ENCODE data around the gene MCCC2.
A peak's percentile ranks its signal among the peaks of the same experiment; 100 is the strongest.
"Not testable (repeated sequence)": the region's sequence is repeated elsewhere in the genome, so short reads cannot be mapped to it uniquely, and the experiment has no call there.

Gene MCCC2

GRCh38 chr5:71586941-71587765 lies at the start of gene MCCC2:
Gene MCCC2, plus strand, starts transcription at chr5:71587340. Its CDS starts 86 bp downstream, at chr5:71587426.
- peak; percentile 98 to 99 (median 99) for DNase-seq

- DNase-seq, result no peak
These were observed 49.5 kb upstream of the MCCC2 start for GRCh38 chr5:71537687-71538086.

- DNase-seq, result not testable (repeated sequence)
These were observed 36.3 kb upstream of the MCCC2 start for GRCh38 chr5:71550885-71551284.

- DNase-seq, result not testable (repeated sequence)
These were observed 35.6 kb upstream of the MCCC2 start for GRCh38 chr5:71551582-71551981.

- DNase-seq, result not testable (repeated sequence)
These were observed 35.0 kb upstream of the MCCC2 start for GRCh38 chr5:71552026-71552749.

- no peak for DNase-seq
These were observed 24.0 kb upstream of the MCCC2 start for GRCh38 chr5:71563161-71563560.

- DNase-seq, result no peak
These were observed 22.2 kb upstream of the MCCC2 start for GRCh38 chr5:71564895-71565294.

GRCh38 chr5:71569748-71570509 lies 17.2 kb upstream of the MCCC2 start:
- DNase-seq, result no peak

- not testable (repeated sequence) for DNase-seq
These were observed 15.3 kb upstream of the MCCC2 start for GRCh38 chr5:71571811-71572210.

GRCh38 chr5:71573591-71573990 lies 13.5 kb upstream of the MCCC2 start:
- no peak for DNase-seq

- DNase-seq, result not testable (repeated sequence)
These were observed 11.6 kb upstream of the MCCC2 start for GRCh38 chr5:71575588-71575987.

- DNase-seq, result no peak
These were observed 10.9 kb upstream of the MCCC2 start for GRCh38 chr5:71576241-71576640.

GRCh38 chr5:71577839-71578238 lies 9.3 kb upstream of the MCCC2 start:
- DNase-seq, result not testable (repeated sequence)

- no peak for DNase-seq
These were observed 4.1 kb upstream of the MCCC2 start for GRCh38 chr5:71582945-71583584.

GRCh38 chr5:71586052-71586940 lies 844 bp upstream of the MCCC2 start:
- DNase-seq, result peak in 2 of 3 donors; percentile 16 to 31

GRCh38 chr5:71587766-71588532 lies 809 bp downstream of the MCCC2 start:
- DNase-seq, result peak in 2 of 3 donors; percentile 6 to 37

- DNase-seq, result no peak
These were observed 1.4 kb downstream of the MCCC2 start for GRCh38 chr5:71588533-71588885.

GRCh38 chr5:71589903-71590302 lies 2.8 kb downstream of the MCCC2 start:
- DNase-seq, result no peak

- DNase-seq, result no peak
These were observed 4.0 kb downstream of the MCCC2 start for GRCh38 chr5:71591100-71591499.

GRCh38 chr5:71596169-71596568 lies 9.0 kb downstream of the MCCC2 start:
- DNase-seq, result no peak

- DNase-seq, result no peak
These were observed 9.9 kb downstream of the MCCC2 start for GRCh38 chr5:71597001-71597400.

All from suppressor macrophage treated with lipopolysaccharide for 1 hour (primary cell).